H1 (cell line): ENCODE results near the gene SLC25A45. TPM values are rescaled to one million over a fixed set of nuclear protein-coding genes. Genes with fewer than 3 reads are reported as not detected.

ENCODE experiments used
- HDAC6 ChIP-seq: IDR thresholded peaks from one replicate; pipeline ENCODE4 v1.7.1; 2012; ENCODE audit warnings: low read depth, mild to moderate bottlenecking, inconsistent platforms, low read length, moderate library complexity
- KDM4A ChIP-seq: IDR thresholded peaks from one replicate; pipeline ENCODE4 v1.7.1; 2012; ENCODE audit warnings: low read depth, mild to moderate bottlenecking, moderate library complexity, low read length, inconsistent platforms; ENCODE audit not compliant: severe bottlenecking
- RFX5 ChIP-seq: IDR thresholded peaks from 2 replicates; pipeline ENCODE4 v1.6.1; 2011; ENCODE audit warnings: low read depth, low read length, improper control_type of control experiment, borderline replicate concordance
- SUZ12 ChIP-seq: fragments of 200-600 bp; sonication (generic); IDR thresholded peaks from 2 replicates; pipeline ENCODE4 v1.6.1; 2012; ENCODE audit warnings: mild to moderate bottlenecking, inconsistent platforms, low read length, moderate library complexity, mixed read lengths
- TEAD4 ChIP-seq: IDR thresholded peaks from 2 replicates; pipeline ENCODE4 v1.6.1; 2012; ENCODE audit warnings: low read depth, low read length, inconsistent platforms, mixed read lengths
- polyA plus RNA-seq, 7 experiments: library from polyadenylated mRNA; depleted of rRNA in 3 of 7; stranded (reverse) in 5 of 7; unstranded in 2 of 7; fragments of >200 nt in 5 of 7; fragments of 200-250 nt in 2 of 7; gene quantifications; 1 replicate in 5 of 7; 2 replicates in 1 of 7; 4 replicates in 1 of 7; pipeline versions ENCODE4 v1.2.1 to v1.2.3, GENCODE V29; 2011 to 2013; ENCODE audit warnings: missing spikeins in 2 of 7, mixed read lengths in 2 of 7
- total RNA-seq: library from RNA; stranded (reverse); fragmentation: NEBNext Ultra II Directional; extraction: Animal tissue kit (Norgen Biotek cat#: 25700); gene quantifications from 2 replicates; pipeline ENCODE4 v1.2.1, GENCODE V29; 2021

SLC25A45 gene
- total and polyA plus RNA-seq, 2 of the 8 experiments (the other 6 are each of a cell fraction or from before 2014, with no cell fraction given) = 0.54 to 0.59 TPM

DNA sequence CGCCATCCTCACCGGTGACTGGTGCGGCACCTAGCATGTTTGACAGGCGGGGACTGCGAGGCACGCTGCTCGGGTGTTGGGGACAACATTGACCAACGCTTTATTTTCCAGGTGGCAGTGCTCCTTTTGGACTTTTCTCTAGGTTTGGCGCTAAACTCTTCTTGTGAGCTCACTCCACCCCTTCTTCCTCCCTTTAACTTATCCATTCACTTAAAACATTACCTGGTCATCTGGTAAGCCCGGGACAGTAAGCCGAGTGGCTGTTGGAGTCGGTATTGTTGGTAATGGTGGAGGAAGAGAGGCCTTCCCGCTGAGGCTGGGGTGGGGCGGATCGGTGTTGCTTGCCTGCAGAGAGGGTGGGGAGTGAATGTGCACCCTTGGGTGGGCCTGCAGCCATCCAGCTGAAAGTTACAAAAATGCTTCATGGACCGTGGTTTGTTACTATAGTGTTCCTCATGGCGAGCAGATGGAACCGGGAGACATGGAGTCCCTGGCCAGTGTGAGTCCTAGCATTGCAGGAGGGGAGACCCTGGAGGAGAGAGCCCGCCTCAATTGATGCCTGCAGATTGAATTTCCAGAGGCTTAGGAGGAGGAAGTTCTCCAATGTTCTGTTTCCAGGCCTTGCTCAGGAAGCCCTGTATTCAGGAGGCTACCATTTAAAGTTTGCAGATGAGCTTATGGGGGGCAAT, 41.2 kb upstream of the SLC25A45 start (continued):
- TF ChIP-seq TEAD4 (no peak), KDM4A (no peak), SUZ12 (no peak), HDAC6 (no peak), RFX5 (no peak)
